ENCODE data around the gene USP17L29.
"Not testable (repeated sequence)": the region's sequence is repeated elsewhere in the genome, so short reads cannot be mapped to it uniquely, and the experiment has no call there.

Gene USP17L29, protein sequence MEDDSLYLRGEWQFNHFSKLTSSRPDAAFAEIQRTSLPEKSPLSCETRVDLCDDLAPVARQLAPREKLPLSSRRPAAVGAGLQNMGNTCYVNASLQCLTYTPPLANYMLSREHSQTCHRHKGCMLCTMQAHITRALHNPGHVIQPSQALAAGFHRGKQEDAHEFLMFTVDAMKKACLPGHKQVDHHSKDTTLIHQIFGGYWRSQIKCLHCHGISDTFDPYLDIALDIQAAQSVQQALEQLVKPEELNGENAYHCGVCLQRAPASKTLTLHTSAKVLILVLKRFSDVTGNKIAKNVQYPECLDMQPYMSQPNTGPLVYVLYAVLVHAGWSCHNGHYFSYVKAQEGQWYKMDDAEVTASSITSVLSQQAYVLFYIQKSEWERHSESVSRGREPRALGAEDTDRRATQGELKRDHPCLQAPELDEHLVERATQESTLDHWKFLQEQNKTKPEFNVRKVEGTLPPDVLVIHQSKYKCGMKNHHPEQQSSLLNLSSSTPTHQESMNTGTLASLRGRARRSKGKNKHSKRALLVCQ

DNA sequence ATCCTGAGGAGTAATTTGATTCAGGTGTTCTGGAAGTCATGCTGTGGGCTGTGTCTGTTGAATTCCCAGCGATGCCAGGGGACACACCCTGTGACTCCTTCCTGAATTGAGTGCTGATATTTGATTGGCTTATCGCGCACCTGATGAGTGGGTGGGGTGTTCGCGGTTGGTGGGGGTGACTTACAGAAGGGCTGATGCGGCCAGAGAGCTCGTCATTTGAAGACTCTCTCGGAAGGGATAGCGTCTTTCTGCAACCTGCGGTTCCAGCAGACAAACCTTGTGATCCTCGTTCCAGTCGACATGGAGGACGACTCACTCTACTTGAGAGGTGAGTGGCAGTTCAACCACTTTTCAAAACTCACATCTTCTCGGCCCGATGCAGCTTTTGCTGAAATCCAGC lies at the start of gene USP17L29:
TSS of gene USP17L29 (plus strand) at position 301 of the 400 bp plus-strand sequence. CDS start at position 301, 0 bp downstream.
- not testable (repeated sequence) for DNase-seq

DNA sequence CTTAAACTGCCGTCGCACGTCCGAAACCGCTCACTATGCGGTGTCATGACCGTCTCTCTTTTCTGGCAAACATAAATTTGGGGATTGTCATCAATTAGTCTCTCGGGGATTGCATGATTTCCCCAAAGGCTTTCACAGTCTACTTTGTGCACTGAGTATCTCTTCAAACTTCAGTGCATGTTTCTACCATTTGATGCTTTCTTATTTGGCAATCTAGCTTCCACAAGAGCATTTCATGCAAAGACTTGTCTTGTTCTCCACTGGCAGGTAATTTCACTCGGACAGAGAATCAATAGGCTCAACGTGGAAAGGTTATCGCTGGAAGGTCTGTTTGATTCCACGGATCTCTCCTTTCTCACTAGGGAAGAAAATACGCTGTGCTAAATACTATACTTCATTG lies 29.2 kb upstream of the USP17L29 start:
- DNase-seq: not testable (repeated sequence)

DNA sequence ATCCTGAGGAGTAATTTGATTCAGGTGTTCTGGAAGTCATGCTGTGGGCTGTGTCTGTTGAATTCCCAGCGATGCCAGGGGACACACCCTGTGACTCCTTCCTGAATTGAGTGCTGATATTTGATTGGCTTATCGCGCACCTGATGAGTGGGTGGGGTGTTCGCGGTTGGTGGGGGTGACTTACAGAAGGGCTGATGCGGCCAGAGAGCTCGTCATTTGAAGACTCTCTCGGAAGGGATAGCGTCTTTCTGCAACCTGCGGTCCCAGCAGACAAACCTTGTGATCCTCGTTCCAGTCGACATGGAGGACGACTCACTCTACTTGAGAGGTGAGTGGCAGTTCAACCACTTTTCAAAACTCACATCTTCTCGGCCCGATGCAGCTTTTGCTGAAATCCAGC lies 28.6 kb upstream of the USP17L29 start, which contains the start of gene USP17L24:
TSS of gene USP17L24 (plus strand) at position 301 of the 400 bp plus-strand sequence. CDS start at position 301, 0 bp downstream.
- DNase-seq: not testable (repeated sequence)

DNA sequence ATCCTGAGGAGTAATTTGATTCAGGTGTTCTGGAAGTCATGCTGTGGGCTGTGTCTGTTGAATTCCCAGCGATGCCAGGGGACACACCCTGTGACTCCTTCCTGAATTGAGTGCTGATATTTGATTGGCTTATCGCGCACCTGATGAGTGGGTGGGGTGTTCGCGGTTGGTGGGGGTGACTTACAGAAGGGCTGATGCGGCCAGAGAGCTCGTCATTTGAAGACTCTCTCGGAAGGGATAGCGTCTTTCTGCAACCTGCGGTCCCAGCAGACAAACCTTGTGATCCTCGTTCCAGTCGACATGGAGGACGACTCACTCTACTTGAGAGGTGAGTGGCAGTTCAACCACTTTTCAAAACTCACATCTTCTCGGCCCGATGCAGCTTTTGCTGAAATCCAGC lies 23.8 kb upstream of the USP17L29 start, which contains the start of gene USP17L25:
TSS of gene USP17L25 (plus strand) at position 301 of the 400 bp plus-strand sequence. CDS start at position 301, 0 bp downstream.
- not testable (repeated sequence) for DNase-seq

DNA sequence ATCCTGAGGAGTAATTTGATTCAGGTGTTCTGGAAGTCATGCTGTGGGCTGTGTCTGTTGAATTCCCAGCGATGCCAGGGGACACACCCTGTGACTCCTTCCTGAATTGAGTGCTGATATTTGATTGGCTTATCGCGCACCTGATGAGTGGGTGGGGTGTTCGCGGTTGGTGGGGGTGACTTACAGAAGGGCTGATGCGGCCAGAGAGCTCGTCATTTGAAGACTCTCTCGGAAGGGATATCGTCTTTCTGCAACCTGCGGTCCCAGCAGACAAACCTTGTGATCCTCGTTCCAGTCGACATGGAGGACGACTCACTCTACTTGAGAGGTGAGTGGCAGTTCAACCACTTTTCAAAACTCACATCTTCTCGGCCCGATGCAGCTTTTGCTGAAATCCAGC lies 19.1 kb upstream of the USP17L29 start, which contains the start of gene USP17L26:
TSS of gene USP17L26 (plus strand) at position 301 of the 400 bp plus-strand sequence. CDS start at position 301, 0 bp downstream.
- not testable (repeated sequence) for DNase-seq

DNA sequence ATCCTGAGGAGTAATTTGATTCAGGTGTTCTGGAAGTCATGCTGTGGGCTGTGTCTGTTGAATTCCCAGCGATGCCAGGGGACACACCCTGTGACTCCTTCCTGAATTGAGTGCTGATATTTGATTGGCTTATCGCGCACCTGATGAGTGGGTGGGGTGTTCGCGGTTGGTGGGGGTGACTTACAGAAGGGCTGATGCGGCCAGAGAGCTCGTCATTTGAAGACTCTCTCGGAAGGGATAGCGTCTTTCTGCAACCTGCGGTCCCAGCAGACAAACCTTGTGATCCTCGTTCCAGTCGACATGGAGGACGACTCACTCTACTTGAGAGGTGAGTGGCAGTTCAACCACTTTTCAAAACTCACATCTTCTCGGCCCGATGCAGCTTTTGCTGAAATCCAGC lies 14.3 kb upstream of the USP17L29 start, which contains the start of gene USP17L5:
TSS of gene USP17L5 (plus strand) at position 301 of the 400 bp plus-strand sequence. CDS start at position 301, 0 bp downstream.
- not testable (repeated sequence) for DNase-seq

DNA sequence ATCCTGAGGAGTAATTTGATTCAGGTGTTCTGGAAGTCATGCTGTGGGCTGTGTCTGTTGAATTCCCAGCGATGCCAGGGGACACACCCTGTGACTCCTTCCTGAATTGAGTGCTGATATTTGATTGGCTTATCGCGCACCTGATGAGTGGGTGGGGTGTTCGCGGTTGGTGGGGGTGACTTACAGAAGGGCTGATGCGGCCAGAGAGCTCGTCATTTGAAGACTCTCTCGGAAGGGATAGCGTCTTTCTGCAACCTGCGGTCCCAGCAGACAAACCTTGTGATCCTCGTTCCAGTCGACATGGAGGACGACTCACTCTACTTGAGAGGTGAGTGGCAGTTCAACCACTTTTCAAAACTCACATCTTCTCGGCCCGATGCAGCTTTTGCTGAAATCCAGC lies 9.6 kb upstream of the USP17L29 start, which contains the start of gene USP17L27:
TSS of gene USP17L27 (plus strand) at position 301 of the 400 bp plus-strand sequence. CDS start at position 301, 0 bp downstream.
- not testable (repeated sequence) for DNase-seq

DNA sequence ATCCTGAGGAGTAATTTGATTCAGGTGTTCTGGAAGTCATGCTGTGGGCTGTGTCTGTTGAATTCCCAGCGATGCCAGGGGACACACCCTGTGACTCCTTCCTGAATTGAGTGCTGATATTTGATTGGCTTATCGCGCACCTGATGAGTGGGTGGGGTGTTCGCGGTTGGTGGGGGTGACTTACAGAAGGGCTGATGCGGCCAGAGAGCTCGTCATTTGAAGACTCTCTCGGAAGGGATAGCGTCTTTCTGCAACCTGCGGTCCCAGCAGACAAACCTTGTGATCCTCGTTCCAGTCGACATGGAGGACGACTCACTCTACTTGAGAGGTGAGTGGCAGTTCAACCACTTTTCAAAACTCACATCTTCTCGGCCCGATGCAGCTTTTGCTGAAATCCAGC lies 4.8 kb upstream of the USP17L29 start, which contains the start of gene USP17L28:
TSS of gene USP17L28 (plus strand) at position 301 of the 400 bp plus-strand sequence. CDS start at position 301, 0 bp downstream.
- not testable (repeated sequence) for DNase-seq

DNA sequence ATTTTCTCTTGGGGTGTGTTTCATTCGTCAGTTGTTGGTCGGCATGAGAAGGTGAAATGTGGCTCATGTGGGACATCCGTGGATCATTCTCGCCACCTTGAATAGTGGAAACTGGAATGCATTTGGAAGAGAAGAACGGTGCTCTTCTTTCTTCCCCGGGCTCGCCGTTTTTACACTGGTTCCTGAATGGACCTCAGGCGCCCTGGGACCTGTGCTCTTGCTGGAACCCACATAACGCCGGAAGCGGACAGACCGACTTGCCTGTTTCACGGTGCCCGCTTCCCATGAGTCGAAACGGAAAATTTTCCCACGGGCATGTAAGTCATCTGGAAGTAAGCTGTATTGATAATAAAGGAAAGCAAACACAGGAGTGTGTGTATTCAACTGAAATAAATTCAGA lies 2.6 kb upstream of the USP17L29 start:
- DNase-seq: not testable (repeated sequence)

DNA sequence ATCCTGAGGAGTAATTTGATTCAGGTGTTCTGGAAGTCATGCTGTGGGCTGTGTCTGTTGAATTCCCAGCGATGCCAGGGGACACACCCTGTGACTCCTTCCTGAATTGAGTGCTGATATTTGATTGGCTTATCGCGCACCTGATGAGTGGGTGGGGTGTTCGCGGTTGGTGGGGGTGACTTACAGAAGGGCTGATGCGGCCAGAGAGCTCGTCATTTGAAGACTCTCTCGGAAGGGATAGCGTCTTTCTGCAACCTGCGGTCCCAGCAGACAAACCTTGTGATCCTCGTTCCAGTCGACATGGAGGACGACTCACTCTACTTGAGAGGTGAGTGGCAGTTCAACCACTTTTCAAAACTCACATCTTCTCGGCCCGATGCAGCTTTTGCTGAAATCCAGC lies 9.4 kb downstream of the USP17L29 start, which contains the start of gene USP17L30:
TSS of gene USP17L30 (plus strand) at position 301 of the 400 bp plus-strand sequence. CDS start at position 301, 0 bp downstream.
- not testable (repeated sequence) for DNase-seq

DNA sequence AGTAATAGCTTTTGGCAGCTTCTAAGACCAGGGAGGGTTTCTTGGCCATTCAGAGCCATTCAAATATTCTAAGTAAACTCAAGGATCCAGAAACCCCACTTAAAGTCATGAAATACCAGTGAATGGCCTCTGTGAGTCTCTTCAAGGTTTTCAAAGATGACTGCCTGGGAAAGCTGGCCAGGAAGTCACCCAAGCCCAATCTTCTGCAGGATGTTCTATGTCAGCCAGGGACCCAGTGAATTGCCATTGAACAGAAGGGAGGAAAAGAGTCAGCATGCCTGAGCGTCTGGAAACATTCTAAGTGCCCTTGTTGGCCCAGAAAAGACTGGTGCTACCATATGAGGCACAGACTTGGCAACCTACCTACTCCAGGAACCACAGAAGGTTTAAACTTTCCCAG lies 26.4 kb downstream of the USP17L29 start:
- not testable (repeated sequence) for DNase-seq

DNA sequence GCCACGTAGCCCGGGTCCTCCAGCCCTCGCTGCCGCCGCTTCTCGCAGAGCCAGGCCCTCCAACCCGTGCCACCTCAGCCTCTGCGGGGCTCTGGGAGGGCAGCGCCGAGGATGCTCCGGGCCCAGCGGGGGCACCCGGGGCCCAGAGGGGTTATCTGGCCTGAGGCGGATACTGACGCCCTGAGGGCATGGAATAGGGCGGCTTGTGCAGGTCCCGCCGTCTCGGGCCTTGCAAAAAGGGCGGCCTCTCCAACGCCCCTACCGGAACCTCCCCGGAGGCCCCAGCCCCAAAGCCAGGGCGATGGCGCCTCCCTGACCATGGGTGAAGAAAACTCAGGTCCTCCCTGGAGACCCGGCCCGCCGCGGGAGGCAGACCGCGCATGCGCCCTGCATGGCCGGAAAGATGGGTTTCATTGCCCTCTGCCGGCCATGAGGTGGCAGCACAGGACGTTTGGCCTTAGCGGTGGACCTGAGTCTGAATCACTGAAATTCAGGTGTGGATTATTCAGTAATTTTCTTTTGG lies 27.6 kb downstream of the USP17L29 start:
- DNase-seq: peak; percentile 17

DNA sequence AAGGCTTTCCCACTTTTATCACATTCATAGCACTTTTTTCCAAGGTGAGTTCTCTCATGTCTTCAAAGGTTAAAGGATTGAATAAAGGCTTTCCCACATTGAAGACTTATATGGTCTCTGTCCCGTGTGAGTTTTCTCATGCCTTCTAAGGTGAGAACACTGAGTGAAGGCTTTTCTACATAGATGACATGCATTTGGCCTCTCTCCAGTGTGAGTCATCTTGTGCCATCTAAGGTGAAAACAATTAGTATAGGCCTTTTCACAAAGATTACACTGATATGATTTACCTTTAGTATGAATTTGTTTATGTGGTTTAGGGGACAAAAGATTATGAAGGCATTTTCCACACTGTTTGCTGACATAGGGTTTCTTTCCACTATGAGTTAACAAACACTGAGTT lies 30.7 kb downstream of the USP17L29 start:
- DNase-seq: no peak

DNA sequence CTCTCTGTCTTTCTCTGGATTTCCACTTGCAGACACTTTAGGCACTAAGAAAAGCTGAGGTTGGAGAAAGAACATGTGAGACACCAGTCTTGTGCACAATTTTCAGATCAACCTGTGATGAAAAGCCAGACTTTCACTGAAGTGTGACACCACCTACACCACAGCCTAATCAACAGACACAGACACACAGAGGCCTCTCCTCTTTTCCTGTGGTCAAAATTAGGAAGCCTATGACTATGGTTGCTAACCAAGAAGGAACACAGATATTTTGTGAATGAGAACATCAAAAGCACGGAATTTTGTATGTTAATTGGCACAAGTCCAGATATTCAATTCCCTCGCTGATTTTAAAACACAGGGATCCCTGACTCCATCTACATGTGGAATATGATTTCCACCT lies 35.6 kb downstream of the USP17L29 start:
- DNase-seq: not testable (repeated sequence)

Measured in femur (tissue), 1 donor.